SK-N-SH (cell line): ENCODE measurements around the gene CD300H. TPM values are rescaled to one million over a fixed set of nuclear protein-coding genes. Genes with fewer than 3 reads are reported as not detected.

Experiments used
- CTCF ChIA-PET: fragments of 300-600, 350-600 bp; formaldehyde crosslinking; extraction: SDS; loops from one replicate; lab custom pipeline; 2021; lab: Yijun Ruan, JAX
- POLR2A ChIA-PET: fragments of 350-600 bp; sonication (Branson Sonifier 250); formaldehyde crosslinking; extraction: SDS; loops from one replicate; lab custom pipeline; 2020; ENCODE audit warnings: antibody characterized with exemption, inconsistent platforms; lab: Yijun Ruan, JAX
- DNase-seq: peaks from one replicate; pipeline ENCODE4 v3.0.0; 2012
- H2AFZ ChIP-seq: fragments of 200-600 bp; sonication (generic); 2 replicates; pipeline ENCODE4 v1.8.1; 2016; ENCODE audit warnings: antibody characterized with exemption, mild to moderate bottlenecking, low read depth
- H3F3A ChIP-seq: fragments of 200-600 bp; sonication (generic); replicated peaks from 2 replicates; pipeline ENCODE3; 2016; ENCODE audit warnings: antibody characterized with exemption, mild to moderate bottlenecking; ENCODE audit not compliant: insufficient read depth
- H3K27ac ChIP-seq, 2 experiments: fragments of 200-500 bp in 1 of 2; fragments of 200-600 bp in 1 of 2; sonication (Bioruptor generic) in 1 of 2; sonication (generic), shearing (Covaris generic) in 1 of 2; 2 replicates each; pipeline versions ENCODE4 v1.5.1 to v1.6.1; 2014 to 2016; ENCODE audit warnings: low read depth in 2 of 2, inconsistent platforms in 1 of 2, low read length in 1 of 2, mild to moderate bottlenecking in 1 of 2, mixed read lengths in 1 of 2
- H3K27me3 ChIP-seq: fragments of 200-600 bp; sonication (generic), shearing (Covaris generic); 2 replicates; pipeline ENCODE4 v1.6.1; 2016; ENCODE audit warnings: mixed run types; ENCODE audit not compliant: insufficient read depth
- H3K36me3 ChIP-seq, 2 experiments: fragments of 200-500 bp in 1 of 2; fragments of 200-600 bp in 1 of 2; sonication (Bioruptor generic) in 1 of 2; sonication (generic) in 1 of 2; replicated peaks in 1 of 2; 2 replicates each; pipeline versions ENCODE3 to v1.5.1; 2014 to 2016; ENCODE audit warnings: low read length in 1 of 2, mild to moderate bottlenecking in 1 of 2; ENCODE audit not compliant: insufficient read depth in 2 of 2, control insufficient read depth in 1 of 2
- H3K4me1 ChIP-seq, 2 experiments: fragments of 200-500 bp in 1 of 2; fragments of 200-600 bp in 1 of 2; sonication (Bioruptor generic) in 1 of 2; sonication (generic), shearing (Covaris generic) in 1 of 2; 2 replicates each; pipeline versions ENCODE4 v1.5.1 to v1.6.1; 2014 to 2016; ENCODE audit warnings: low read depth in 1 of 2, low read length in 1 of 2, mixed run types in 1 of 2; ENCODE audit not compliant: insufficient read depth in 2 of 2, control insufficient read depth in 1 of 2
- H3K4me2 ChIP-seq: fragments of 200-600 bp; sonication (generic), shearing (Covaris generic); 2 replicates; pipeline ENCODE4 v1.6.1; 2017; ENCODE audit warnings: mixed run types
- H3K4me3 ChIP-seq, 2 experiments: fragments of 200-500 bp in 1 of 2; fragments of 200-600 bp in 1 of 2; sonication (Bioruptor generic) in 1 of 2; sonication (generic), shearing (Covaris generic) in 1 of 2; 2 replicates each; pipeline versions ENCODE4 v1.5.1 to v1.8.1; 2014 to 2016; ENCODE audit warnings: low read depth in 2 of 2, inconsistent platforms in 1 of 2, low read length in 1 of 2, mild to moderate bottlenecking in 1 of 2, mixed read lengths in 1 of 2, moderate library complexity in 1 of 2
- H3K79me2 ChIP-seq: fragments of 200-600 bp; sonication (generic); 2 replicates; pipeline ENCODE4 v1.8.1; 2017; ENCODE audit warnings: mild to moderate bottlenecking; ENCODE audit not compliant: insufficient read depth
- H3K9ac ChIP-seq: fragments of 200-600 bp; sonication (generic); 2 replicates; pipeline ENCODE4 v1.6.1; 2017; ENCODE audit warnings: mixed run types
- H3K9me2 ChIP-seq: fragments of 200-600 bp; sonication (generic); 2 replicates; pipeline ENCODE4 v1.6.1; 2017; ENCODE audit warnings: mixed run types
- H3K9me3 ChIP-seq: fragments of 200-600 bp; sonication (generic); 2 replicates; pipeline ENCODE4 v1.6.1; 2017; ENCODE audit warnings: mixed run types, mild to moderate bottlenecking, moderate library complexity
- H4K20me1 ChIP-seq: fragments of 200-600 bp; sonication (generic); 2 replicates; pipeline ENCODE4 v1.6.1; 2017; ENCODE audit warnings: mild to moderate bottlenecking, mixed run types; ENCODE audit not compliant: insufficient read depth
- CHD2 ChIP-seq: fragments of 150-350 bp; IDR thresholded peaks from 2 replicates; pipeline ENCODE4 v1.6.1; 2018; ENCODE audit warnings: low read length; ENCODE audit not compliant: partially characterized antibody
- EP300 ChIP-seq, 2 experiments: IDR thresholded peaks; 2 replicates each; pipeline versions ENCODE4 v1.4.0 to v1.6.1; 2012; ENCODE audit warnings: borderline replicate concordance in 1 of 2, low read depth in 1 of 2, low read length in 1 of 2
- EZH2phosphoT487 ChIP-seq: fragments of 200-600 bp; sonication (generic); IDR thresholded peaks from 2 replicates; pipeline ENCODE4 v1.6.1; 2017; ENCODE audit warnings: low read depth, mixed run types, mild to moderate bottlenecking, antibody characterized with exemption, moderate library complexity, borderline replicate concordance
- FOXJ3 ChIP-seq: sonication (generic); formaldehyde crosslinking; IDR thresholded peaks from 2 replicates; pipeline ENCODE4 v1.5.1; 2020; ENCODE audit warnings: mild to moderate bottlenecking, missing genetic modification reagents
- FOXM1 ChIP-seq: IDR thresholded peaks from 2 replicates; pipeline ENCODE4 v1.4.0; 2012; ENCODE audit warnings: low read depth, mild to moderate bottlenecking
- IRF3 ChIP-seq: fragments of 150-350 bp; IDR thresholded peaks from 2 replicates; pipeline ENCODE4 v1.6.1; 2016; ENCODE audit warnings: mild to moderate bottlenecking, low read depth, low read length
- MEF2A ChIP-seq: IDR thresholded peaks from 2 replicates; pipeline ENCODE4 v1.4.0; 2012; ENCODE audit warnings: low read depth, borderline replicate concordance
- NFIC ChIP-seq: IDR thresholded peaks from 2 replicates; pipeline ENCODE4 v1.4.0; 2012; ENCODE audit warnings: borderline replicate concordance
- PBX3 ChIP-seq: IDR thresholded peaks from 2 replicates; pipeline ENCODE4; 2012
- POLR2AphosphoS5 ChIP-seq: IDR thresholded peaks from 2 replicates; pipeline ENCODE4 v1.6.1; 2012; ENCODE audit warnings: low read depth, low read length
- RAD21 ChIP-seq: IDR thresholded peaks from 2 replicates; pipeline ENCODE4 v1.6.1; 2012; ENCODE audit warnings: mild to moderate bottlenecking, low read length
- RCOR1 ChIP-seq: fragments of 150-350 bp; IDR thresholded peaks from 2 replicates; pipeline ENCODE4 v1.6.1; 2017; ENCODE audit warnings: antibody characterized with exemption, low read length
- REST ChIP-seq: IDR thresholded peaks from 2 replicates; pipeline ENCODE4 v1.6.1; 2012; ENCODE audit warnings: mild to moderate bottlenecking, low read depth, low read length, moderate library complexity
- SMC3 ChIP-seq: IDR thresholded peaks from 2 replicates; pipeline ENCODE4 v1.6.1; 2012; ENCODE audit warnings: low read depth, low read length, improper control_type of control experiment
- TAF1 ChIP-seq: IDR thresholded peaks from 2 replicates; pipeline ENCODE4 v1.6.1; 2012; ENCODE audit warnings: low read depth, mild to moderate bottlenecking, low read length, moderate library complexity, borderline replicate concordance
- USF1 ChIP-seq: IDR thresholded peaks from 2 replicates; pipeline ENCODE4 v1.4.0; 2012; ENCODE audit warnings: low read depth, borderline replicate concordance
- YY1 ChIP-seq: IDR thresholded peaks from 2 replicates; pipeline ENCODE4 v1.4.0; 2012; ENCODE audit warnings: low read depth, mild to moderate bottlenecking
- ZBTB33 ChIP-seq: IDR thresholded peaks from 2 replicates; pipeline ENCODE4 v1.4.0; 2012; ENCODE audit warnings: low read depth, borderline replicate concordance
- WGBS: methylation state at CpG from one replicate; pipeline ENCODE4 v1.1.6; 2017; ENCODE audit warnings: low lambda C conversion rate; 5-methylcytosine and 5-hydroxymethylcytosine counted together
- polyA plus RNA-seq, 3 experiments: library from polyadenylated mRNA; depleted of rRNA; stranded (reverse); fragments of >200 nt; gene quantifications; 2 replicates each; pipeline ENCODE4 v1.2.3, GENCODE V29; 2012

Gene CD300H
- polyA plus RNA-seq, 1 of the 3 experiments (the other 2 are of a cell fraction) = not detected

GRCh38 chr17:74603037-74603635, 35.8 kb upstream of the CD300H start:
- H3K36me3 ChIP-seq = no peaks in the 10 kb centered on the region
- no peak for DNase-seq
- H3K9me3 ChIP-seq = no peaks in the 10 kb centered on the region
- no peaks in the 10 kb centered on the region for H3F3A ChIP-seq
- H3K79me2 ChIP-seq = no peaks in the 10 kb centered on the region
- TF ChIP-seq POLR2AphosphoS5 (no peak), RAD21 (no peak), FOXJ3 (CRISPR knock-in tag) (no peak), PBX3 (no peak), NFIC (no peak), MEF2A (no peak), EZH2phosphoT487 (no peak), YY1 (no peak), SMC3 (no peak), RCOR1 (no peak), CHD2 (no peak), USF1 (no peak), FOXM1 (no peak), REST (no peak), TAF1 (no peak), EP300 (IDR thresholded peaks at IDR 0.05; ENCODE audit: borderline replicate concordance in 1 of 2, low read depth in 1 of 2, low read length in 1 of 2) (no peak), IRF3 (no peak), ZBTB33 (no peak)
- H3K4me3 ChIP-seq = no peak overlapping the region
- no peaks in the 10 kb centered on the region for H4K20me1 ChIP-seq
- H3K9me2 ChIP-seq = no peaks in the 10 kb centered on the region
- no peak overlapping the region for H3K27ac ChIP-seq
- H3K4me1 ChIP-seq = peaks cover 0 to 7% of the 10 kb centered on the region in 2 experiments; a peak in 1 of 4 replicates
- H2AFZ ChIP-seq = no peak overlapping the region
- no peaks in the 10 kb centered on the region for H3K27me3 ChIP-seq
- ChIA-PET CTCF (interaction anchor here (0.7 to 4.7 kb wide), 23 partner anchors 8 to 235 kb away, joined by 3 to 31 read pairs (median 6); partner anchors contain the start of genes CD300H, GPR142 and RAB37), POLR2A (no interaction called here)
- H3K9ac ChIP-seq = no peak overlapping the region
- no peak overlapping the region for H3K4me2 ChIP-seq
- 35% methylated on average over 6 of the region's 6 CpGs for WGBS
